HG03135 (cell line): ENCODE data around the gene GLRX3.
A peak's percentile ranks its signal among the peaks of the same experiment; 100 is the strongest.
"Not testable (repeated sequence)": the region's sequence is repeated elsewhere in the genome, so short reads cannot be mapped to it uniquely, and the experiment has no call there.

Source experiments
- ATAC-seq: cut with Tn5 transposase; IDR thresholded peaks from one replicate; pipeline ENCODE4 v1.9.1; 2021; ENCODE audit warnings: mild to moderate bottlenecking, moderate library complexity; ENCODE audit not compliant: unreplicated experiment

GLRX3 gene

DNA sequence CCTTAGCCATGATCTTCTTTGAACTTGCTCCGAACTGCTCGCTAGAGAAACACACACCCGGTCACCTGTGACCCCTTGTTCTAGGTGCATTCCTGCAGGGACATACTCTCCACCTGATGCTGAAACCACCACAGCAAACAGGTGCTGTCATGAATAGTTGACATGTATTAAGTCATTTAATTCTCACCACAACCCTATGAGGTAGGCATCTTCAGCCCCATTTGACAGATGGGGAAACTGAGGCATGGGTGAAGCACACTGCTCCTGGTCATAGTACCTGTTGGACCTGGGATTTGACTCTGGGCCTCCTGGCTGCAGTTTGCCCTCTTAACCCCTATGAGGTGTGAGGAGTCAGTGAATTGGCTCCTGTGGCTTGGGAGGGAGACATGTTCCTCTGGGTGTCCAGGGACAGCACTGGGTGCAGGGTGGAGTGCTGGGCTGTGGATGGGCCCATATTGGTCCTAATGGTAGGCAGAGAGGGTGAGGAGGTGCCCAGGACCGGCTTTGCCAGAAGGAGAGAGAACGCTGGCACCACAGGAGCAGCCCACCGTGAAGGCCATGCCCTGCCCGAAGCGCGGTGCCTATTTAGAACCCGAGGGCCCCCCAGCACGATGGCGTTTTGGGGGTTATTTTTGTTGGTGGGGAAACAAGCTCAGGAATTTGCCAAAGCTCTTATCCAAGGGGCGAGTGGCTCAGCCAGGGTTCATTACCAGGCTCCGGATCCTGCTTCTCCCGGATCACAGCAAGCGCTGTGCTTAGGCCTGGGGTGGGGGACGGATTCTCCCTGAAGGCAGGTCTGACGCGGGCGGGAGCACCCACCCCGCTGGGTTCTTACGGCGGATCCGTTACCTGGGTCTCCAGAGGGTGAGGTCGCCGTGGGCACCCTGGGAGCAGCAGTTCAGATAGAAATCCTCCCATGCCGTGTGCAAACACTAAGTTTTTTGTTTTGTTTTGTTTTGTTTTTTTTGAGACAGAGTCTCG is 52.3 kb downstream of the GLRX3 start:
- ATAC-seq: no peak

DNA sequence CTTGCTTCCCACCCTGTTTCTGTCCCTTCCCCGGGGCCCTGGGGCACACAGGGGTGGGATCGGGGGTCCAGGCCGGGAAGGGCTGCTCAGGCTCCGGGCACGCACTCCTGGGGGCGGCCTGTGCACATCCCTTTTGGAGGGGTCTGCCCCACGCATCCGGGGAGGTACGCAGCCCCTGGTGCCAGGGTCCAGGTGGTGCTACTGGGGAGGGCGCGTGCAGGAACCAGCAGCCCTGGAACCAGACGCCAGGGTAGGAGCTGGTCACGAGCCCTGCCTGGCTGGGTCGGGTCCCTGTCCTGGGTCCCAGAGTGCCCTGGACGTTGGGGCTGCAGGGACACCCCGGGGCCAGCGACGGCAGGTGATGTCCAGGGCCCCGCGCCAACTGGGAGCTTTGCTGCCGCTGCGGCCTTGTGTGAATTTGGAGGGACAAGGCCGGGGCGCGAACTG is 53.4 kb downstream of the GLRX3 start:
- ATAC-seq: no peak

DNA sequence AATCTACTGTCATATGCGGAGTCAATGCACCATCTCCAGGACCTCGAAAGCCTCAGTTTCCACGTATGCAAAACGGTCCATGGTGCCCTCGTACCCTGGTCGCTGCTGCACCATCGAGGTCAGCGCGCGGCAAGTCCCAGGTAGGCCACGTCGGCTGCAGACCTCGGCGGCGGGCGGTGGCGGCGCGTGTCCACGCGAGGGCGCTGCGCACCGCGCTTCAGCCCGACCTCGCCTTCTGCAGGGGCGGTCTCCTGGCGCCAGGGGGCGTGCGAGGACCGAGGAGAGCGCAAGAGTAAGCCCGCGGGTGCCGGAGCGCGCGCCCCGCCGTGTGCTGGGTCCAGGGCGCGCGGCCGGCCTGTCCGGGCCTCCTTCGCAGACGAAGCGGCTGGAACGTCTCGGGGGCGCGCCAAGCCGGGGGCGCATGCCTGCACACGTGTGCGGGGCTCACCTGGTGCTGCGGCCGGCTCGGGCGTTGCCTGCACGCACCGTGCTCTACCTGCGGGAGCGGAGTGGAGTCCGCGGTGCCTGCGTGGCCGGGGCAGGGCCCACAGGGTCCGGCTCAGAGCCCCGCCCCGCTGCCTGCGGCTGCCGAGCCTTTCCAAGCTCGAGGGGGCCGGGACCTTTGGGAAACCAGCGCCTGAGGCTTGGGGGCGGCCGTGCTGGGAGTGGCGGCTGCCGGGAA is 54.0 kb downstream of the GLRX3 start:
- peak; percentile 89 for ATAC-seq

DNA sequence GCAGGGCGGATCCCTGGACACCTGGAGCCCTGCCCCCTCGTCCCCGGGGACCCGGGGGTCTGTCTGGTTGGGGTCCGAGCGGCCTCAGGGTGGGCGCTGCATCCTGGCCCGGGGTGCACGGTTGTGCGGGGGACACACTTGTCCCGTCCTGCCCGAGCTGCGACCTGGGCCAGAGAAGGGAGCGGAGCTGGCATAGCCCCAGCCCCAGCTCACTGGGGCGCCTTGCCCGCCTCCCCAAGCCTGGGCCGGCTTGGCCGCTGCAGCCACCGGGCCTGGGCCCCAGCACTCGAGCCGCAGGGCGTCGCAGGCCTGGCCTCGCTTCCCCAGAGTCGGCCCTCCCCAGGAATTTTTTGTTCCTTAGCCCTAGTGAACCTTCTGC is 54.5 kb downstream of the GLRX3 start:
- no peak for ATAC-seq

DNA sequence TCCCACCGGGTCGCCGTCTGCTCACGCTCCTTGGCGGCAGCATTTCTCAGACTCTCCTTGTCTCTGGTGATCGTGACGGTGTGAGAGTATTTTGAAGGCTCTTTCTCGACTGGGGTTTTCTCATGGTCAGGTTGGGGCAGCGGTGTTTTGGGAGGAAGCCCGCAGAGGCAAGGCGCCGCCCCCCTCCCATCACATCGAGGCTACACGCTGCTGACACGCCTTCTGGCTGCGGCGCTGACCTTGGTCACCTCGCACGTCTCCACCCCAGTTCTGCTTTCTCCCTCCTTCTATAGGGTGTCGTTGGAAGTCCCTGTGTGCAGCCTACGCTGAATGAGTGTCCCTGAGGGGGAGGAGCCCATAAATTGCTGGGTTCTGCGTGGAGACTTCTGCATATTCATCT is 55.2 kb downstream of the GLRX3 start:
- ATAC-seq: no peak

DNA sequence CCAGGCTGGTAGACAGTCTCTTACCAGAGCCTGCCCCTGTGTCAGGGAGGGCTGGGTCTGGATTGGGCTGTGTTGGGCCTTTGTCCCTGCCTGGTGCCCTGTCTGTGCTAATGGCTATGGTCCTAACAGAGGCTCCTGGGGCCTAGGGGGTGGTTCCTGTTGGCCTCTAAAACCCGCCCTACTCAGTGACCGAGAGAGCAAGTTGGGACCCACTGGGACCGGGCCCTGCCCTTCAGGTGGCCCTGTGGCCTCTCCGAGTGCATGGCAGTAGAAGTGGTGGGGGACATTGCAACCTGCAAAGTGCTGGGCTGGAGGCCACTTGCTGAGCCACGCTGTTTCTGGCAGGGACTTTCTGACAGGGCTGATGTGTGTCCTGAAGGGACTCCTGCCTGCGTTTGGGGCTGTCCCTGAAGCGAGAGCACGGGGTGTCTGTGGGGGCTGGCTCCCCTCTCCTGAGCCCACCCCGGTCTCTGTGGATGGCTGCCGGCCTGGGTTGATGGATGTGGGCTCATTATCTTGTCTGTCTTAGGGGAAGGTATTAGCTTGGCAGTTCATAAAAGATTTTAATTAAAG is 56.2 kb downstream of the GLRX3 start:
- no peak for ATAC-seq

DNA sequence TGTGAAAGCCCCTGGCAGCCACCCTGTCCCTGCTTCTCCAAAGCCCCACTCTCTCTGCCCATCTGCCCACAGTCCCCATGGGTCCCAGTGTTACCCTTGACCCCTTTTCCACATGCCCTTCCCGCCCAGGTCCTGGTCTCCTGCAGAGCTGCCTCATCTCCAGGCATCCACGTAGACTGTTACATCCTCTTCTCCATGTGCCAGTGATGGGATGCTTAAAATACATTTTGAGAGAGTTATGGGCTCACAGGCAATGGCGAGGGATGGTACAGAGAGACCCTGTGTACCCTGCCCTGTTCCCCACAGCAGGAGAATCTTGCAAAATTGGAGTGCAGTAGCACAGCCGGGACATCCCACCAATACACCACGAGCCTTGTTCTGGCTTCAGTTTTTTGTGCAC is 56.8 kb downstream of the GLRX3 start:
- no peak for ATAC-seq

DNA sequence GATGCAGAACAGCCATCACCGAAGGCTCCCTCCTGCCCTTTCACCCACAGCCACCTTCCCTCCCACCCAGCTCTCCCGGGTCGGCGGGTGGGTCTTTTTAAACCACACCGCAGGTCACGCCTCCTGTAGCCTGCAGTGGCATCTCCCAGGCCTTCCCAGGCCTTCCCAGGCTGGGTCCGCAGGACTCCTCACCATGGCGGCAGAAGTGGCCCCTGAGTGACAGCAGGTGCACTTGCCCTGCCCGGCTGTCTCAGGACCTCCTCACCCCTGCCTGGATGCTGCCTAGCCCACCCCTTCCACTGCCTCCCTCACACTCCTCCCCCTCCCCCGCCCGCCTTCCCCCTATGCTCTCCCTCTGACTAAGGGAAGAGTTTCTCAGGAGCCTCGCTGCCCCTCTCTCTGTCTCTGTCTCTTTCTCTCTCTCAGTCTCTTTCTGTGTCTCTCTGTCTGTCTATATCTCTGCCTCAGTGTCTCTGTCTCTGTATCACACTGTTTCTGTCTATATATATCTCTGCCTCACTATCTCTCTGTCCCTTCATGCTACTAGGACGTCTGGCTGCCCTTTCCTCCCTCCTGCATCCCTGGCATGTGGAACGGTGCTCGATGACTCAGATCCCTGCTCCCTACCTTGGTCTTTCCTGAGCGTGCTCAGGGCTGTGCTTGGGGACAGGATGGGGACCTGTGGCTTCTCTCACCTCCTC is 57.5 kb downstream of the GLRX3 start:
- ATAC-seq: no peak

DNA sequence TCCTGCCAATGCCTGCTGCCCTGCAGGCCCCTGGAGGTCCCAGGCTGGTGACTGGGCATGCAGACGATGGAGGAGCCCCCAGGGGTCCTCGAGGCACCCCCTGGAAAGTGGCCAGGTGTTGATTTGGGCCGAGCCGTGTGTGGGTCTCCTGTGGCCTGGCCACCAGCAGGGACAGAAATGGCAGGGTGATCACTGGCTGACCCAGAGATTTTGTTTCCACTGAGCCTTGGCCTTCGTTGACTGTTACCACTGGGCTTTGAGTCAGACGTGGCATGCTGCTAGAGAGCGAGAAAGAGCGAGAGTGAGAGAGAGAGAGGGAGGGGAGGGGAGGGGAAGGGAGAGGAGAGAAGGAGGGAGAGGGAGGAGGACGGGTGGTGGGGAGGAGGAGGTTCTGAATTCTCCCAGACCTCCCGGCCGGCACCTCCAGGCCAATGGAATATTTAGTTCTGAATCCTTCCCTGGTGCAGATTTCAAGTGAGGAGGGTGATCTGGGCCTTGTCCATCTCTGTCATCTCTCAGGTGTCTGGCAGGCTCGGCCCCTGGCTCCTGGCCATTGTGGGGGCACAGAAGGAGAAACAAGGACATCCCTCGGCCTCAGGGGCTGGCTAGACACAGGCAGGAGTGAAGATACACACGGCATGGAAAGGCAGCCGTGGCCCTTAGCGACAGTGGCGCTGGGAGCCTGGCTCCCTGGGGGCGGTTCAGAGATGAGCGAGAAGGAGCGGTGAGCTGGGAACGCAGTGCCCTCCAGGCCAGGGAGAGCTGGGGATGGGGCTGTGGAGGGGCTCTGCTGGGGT is 58.2 kb downstream of the GLRX3 start:
- ATAC-seq: no peak

DNA sequence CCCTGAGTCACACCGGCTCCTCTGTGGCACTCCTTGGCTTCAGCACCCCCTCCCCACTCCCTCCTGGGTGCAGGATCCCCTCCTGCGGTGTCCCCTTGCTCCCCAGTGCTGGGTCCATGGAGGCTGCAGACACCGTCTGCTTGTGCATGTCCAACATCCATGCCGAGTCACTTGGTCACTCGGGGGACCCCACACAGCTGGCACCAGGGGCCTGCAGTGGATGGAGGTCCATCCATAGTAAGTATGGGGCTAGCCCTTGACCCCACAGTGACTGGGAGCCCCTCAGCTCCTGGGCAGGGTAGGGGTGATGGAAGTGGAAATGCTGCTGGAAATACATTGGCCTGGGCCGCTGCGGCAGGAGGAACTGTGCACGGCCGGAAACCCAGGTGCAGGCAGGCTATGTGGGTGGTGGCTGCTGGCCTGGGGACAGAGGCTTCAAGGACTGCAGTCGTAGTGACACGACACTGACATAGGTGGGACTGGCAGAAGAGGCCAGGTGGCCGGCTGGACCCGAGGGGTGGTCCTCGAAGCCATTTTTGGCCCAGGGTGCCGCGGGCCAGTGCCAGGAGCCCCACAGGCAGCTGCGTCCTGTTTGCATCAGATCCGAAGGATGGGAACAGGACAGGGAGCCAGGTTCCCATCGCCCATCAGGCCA is 58.9 kb downstream of the GLRX3 start:
- ATAC-seq: no peak

DNA sequence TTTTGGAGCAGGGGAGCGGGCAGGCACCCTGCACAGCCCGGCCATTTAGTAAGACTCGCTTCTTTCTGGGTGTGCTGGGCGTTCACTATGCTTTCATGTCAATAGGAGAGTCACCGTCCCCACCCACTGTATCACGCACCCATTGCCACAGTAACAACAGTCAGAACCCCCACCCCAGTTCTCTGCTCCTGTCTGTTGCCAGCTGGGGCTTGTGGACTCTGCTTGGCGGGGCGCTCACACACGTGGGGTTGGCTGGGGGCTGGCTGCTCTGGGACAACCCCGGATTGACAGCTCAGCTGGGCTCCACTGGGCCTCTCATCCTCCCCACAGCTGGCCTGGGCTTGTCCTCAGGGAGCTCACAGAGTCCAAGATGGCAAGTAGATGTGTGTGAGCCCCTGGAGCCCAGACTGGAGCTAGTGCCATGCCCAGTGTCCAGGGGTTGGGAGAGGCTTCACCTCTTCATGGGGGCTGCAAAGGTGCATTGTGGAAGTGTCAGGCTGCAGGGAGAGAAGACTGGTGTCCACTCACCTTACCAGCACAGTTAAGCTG is 59.6 kb downstream of the GLRX3 start:
- no peak for ATAC-seq

DNA sequence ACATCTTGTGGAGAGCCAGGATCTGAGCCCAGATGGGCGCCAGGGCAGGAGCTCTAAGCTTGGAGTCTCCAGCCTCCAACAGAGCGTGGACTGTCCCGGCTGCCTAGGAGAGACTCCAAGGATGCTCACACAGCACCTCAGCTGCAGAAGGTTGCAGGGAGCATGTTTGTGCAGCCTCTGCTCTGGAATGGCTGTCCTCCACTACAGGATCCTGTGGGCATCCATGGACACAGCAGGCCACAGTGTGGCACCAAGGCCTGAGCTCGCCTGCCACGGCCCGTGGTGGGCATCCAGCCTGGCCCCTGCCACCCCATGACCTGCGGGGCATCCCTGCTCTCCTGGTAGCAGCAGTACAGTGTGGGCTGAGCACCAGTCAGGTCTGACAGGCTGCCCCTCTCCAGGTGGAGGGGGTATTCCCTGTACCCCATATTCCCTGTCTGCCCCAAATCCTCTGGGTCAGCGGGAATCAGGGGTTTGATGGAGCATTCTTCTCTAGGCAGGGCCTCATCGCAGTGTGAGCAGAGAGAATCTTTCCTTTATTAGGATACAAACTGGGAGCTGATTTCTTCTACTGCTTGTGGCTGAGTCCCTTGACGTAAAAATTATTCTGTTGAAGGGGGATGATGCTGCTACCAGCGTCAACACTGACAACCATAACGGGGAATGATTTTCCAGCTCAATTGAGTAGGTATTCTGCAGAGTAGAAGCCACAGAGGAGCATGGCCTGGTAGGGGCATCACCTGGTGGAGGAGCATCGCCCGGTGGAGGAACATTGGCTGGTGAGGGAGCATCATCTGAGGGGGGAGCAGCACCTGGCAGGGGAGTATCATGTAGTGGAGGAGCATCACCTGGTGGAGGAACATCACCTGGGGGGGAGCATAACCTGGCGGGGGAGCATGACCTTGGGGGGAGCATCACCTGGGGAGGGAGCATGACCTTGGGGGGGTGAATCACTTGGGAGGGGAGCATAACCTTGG is 60.6 kb downstream of the GLRX3 start:
- no peak for ATAC-seq

DNA sequence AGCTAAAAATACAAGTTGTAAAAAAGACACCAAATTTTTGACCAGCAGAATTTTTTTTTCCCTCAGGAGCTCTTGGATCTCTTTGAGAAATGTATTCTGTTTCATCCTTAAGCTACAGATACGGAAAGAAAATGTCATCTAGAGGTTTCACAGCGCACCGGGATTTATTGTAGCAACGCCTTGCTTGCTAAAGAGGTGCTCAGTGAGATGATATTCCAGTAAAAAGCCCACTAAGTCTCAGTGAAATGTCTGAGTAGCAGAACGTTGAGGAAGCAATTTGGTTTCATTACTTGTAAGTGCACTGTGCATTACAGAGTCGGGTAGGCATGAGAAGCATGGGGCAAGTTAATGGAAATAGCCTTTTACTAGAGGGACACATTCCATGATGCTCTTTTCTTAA is 62.5 kb downstream of the GLRX3 start:
- no peak for ATAC-seq

DNA sequence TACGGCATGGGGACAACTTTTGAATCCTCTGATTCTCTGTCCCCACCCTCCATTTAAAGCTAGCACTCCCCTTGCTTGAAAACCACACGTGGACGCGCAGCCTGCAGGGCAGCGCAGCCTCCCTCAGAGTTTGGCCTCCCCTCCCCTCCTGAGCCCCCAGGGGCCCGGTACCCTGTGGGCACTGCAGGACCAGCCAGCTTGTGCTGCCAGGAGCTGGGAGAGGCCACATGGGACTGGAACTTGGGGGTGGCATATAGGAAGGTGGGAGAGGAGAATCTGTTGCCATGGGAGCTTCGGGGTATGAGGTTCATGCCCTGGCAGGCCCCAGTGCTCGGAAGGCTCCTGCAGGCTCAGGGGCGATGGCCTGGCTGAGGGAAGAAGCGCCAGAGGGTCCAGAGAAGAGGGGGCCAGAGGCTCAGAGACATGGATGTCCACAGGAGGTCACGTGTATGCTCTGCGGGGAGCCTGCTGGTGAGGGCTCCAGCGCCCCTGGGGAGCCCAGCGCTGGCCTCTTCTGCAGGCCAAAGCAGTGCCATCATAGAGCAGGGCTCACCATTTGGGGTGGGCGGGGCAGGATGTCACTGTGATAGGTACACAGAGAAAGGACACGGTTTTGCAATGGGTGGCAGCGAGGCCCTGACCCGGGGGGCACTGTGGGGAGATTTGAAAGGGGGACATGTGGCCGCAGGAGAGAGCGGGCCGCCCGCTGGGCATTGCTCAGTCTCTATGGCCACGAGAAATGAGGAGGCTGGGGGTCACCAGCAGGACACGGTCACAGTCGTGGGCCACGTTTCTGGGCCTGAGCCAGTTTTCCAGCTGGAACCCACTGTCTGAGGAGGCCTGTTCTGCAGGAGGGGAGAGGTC is 64.2 kb downstream of the GLRX3 start:
- no peak for ATAC-seq

DNA sequence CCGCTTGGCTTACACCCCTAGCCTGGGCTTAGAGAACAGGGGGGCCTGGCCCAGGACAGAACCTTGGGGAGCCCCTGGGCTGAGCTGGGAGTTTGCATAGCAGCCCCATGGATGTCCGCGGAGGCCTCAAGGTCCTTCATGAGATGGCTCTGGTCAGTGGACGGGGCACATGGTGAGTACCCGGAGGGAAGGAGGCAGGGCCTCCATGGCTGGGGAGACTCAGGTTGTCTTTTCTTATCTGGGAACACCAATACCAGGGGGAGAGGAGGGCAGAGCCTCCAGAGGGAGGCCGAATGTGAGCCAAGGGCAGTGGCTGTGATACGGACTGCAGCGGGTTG is 64.8 kb downstream of the GLRX3 start:
- ATAC-seq: no peak

DNA sequence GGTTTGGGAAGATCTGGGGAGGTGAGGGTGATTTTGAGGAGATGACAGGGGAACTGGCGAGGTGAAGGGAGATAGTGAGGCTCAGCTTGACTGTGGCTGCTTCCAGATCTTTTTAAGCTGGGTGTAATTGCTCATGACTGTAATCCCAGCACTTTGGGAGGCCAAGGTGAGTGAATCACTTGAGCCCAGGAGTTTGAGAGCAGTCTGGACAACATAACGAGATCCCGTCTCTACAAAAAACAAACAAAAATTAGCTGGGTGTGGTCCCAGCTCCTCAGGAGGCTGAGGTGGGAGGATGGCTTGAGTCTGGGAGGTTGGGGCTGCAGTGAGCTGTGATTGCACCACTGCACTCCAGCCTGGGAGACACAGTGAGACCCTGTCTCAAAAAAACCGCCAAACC is 66.0 kb downstream of the GLRX3 start:
- ATAC-seq: not testable (repeated sequence)

DNA sequence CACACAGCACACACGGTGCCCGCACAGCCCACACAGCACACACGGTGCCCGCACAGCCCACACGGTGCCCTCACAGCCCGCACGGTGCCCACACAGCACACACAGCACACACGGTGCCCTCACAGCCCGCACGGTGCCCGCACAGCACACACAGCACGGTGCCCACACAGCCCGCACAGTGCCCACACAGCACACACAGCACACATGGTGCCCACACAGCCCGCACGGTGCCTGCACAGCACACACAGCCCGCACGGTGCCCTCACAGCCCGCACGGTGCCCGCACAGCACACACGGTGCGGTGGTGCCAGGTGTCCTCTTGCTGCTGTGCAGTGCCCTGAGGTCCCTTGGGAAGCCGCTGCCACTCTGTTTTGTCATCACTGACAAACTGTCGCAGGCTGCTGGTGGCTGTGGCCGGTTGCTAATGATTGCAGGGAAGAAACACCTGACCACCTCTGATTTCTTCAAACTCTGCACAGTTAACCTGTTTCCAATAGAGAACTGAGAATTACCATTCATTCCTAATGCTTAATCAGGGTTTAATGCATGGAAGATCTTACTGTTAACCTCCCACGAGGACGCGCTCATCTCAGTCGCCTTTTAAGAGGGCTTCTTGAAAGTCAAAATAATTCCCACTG is 66.9 kb downstream of the GLRX3 start:
- peak; percentile 47 for ATAC-seq
